GM18520 (cell line): Measurements from ENCODE around the gene ADARB2.

Source experiments
- ATAC-seq: cut with Tn5 transposase; IDR thresholded peaks from one replicate; pipeline ENCODE4 v1.9.1; 2021; ENCODE audit not compliant: unreplicated experiment

Gene ADARB2

GRCh38 chr10:1573981-1574380 lies 163.3 kb downstream of the ADARB2 start:
- no peak for ATAC-seq

DNA sequence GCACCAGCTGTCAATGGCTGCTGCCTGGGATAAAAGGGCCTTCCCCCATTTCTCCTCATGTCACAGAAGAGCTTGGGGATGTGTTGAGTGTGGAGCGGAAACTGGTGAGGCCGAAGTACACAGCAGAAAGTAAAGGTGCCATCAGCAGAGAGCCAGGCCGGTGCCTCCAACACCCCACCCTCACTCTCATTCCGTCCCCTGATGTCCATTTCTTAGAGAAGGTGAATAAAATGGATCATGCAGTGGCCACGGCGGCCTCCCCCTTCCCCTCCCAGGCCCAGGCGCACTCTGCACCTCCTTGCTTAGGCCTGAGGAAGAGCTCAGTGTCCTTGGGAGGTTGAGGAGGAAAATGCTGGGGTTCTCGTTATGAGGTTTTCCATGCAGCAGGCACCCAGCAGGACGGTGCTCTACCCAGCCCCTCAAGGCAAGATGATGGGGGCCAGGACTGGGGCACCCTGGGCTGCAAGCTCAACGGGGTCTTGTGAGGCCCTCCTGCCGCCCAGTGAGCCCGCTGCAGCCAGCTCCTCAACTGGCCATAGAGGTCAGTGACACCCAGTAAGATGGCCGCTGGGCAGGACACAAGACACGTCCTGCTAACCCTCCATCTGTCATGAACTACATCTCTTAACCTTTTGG lies 163.9 kb downstream of the ADARB2 start:
- no peak for ATAC-seq

DNA sequence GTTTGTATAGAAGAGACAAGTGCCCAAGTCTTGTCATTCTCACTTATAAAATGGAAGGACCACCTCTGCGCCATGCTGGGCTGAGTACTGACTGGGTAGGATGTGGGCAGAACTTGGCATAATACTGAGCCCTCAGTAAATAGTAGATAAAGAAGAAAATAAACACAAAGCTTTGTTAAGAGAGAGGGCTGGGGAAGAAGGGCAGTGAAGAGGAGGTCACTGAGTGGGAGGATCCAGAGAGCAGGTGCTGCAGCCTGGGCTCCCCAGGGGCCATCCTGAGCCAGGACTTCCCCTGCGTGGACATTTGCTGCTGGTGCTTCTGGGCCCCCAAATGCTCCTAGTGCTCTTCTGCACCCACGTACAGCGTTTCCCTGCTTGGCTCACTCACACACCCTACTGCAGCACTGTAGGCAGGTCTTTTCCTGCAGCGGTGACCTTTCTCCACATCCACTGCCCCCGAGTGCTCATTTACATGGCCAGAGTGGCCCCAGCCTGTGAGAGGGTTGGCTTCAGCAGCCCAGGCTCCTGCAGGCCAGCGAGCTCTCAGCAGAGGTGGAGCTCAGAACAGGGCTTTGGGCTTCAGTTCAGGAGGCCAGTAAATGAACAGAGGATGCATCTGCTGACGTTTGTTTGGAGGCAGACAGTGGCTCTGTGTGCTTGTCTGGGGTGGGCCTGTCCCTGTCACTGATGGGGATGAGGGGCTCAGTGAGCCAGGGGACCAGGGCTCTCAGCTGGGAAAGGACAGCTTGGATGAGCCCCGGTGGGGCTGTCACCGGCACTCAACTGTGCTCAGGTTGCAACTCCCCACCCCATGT lies 164.6 kb downstream of the ADARB2 start:
- ATAC-seq, result no peak

DNA sequence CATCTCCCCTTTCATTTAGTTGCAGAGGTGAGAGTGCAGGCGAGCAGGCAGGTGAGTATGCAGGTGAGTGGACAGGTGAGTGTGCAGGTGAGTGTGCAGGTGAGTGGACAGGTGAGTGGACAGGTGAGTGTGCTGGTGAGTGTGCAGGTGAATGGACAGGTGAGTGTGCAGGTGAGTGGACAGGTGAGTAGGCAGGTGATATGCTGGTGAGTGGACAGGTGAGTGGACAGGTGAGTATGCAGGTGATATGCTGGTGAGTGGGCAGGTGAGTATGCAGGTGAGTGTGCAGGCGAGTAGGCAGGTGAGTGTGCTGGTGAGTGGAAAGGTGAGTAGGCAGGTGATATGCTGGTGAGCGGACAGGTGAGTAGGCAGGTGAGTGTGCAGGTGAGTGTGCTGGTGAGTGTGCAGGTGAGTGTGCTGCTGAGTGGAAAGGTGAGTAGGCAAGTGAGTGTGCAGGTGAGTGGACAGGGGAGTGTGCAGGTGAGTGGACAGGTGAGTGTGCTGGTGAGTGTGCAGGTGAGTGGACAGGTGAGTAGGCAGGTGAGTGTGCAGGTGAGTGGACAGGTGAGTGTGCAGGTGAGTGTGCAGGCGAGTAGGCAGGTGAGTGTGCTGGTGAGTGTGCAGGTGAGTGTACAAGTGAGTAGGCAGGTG lies 165.6 kb downstream of the ADARB2 start:
- no peak for ATAC-seq

GRCh38 chr10:1570416-1571051 lies 166.8 kb downstream of the ADARB2 start:
- no peak for ATAC-seq

- ATAC-seq, result no peak
These were observed 168.1 kb downstream of the ADARB2 start for GRCh38 chr10:1569208-1569607.

- ATAC-seq, result no peak
These were observed 169.4 kb downstream of the ADARB2 start for GRCh38 chr10:1567742-1568495.

GRCh38 chr10:1567152-1567551 lies 170.2 kb downstream of the ADARB2 start:
- ATAC-seq, result no peak

DNA sequence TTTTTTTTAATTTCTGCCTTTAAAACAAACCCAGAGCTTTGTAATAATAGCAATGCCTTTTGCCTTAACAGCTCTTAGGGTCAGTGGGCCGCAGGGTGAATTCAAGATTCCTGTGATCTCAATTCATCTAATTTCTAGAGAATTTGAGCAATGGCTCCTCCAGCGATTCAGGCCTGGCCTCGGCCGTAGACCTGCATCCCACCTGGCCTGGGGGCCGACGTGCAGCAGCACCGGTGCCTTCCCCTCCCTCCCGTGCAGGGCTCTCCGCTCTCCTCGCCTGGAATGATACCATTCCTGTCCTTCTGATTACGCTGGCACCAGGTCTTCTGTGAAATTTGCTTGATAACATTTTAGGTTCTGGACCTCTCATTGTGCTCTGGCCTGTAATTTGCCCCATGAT lies 172.5 kb downstream of the ADARB2 start:
- no peak for ATAC-seq

DNA sequence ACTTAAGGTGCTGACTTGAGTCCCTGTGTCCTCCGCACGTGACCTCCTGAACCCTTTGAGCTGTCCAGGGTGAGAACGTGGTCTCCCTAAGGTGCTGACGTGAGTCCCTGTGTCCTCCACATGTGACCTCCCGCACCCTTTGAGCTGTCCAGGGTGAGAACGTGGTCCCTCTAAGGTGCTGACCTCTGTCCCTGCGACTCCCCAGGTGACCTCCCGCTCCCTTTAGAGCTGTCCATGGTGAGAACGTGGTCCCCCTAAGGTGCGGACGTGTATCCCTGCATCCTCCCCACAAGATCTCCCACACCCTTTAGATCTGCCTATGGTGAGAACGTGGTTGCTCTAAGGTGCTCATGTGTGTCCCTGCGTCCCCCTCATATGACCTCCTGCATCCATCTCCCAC lies 174.3 kb downstream of the ADARB2 start:
- ATAC-seq, result no peak

DNA sequence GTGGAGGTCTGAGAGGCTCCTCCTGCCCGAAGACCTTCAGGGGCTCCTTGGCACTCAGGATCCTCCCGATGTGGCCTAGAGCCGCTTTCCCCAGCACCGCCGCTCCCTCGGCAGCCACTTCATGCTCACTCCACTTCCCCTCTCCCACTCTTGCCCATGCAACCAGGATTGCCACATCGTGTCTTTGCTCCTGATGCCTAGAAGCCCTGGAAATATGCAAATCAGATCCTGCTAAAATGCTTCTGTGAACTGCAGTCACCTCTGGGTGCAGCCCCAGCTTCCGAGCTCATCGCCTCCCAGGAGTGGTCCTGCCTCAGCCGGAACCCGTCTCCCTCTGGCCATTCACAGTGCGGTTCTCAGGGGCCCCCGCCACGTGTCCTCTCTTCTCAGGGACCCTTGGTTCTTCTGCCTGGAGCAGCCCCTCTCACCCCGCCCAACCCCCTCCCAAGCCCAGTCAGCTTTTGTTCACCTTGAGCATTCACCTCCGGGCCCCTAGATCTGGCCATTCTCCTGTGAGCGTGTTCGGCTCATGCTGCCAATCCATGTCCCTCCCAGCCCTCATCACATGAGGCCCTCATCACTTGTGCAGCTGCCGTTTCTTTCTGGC lies 175.5 kb downstream of the ADARB2 start:
- ATAC-seq, result no peak

- ATAC-seq, result no peak
These were observed 176.7 kb downstream of the ADARB2 start for GRCh38 chr10:1560535-1561192.

DNA sequence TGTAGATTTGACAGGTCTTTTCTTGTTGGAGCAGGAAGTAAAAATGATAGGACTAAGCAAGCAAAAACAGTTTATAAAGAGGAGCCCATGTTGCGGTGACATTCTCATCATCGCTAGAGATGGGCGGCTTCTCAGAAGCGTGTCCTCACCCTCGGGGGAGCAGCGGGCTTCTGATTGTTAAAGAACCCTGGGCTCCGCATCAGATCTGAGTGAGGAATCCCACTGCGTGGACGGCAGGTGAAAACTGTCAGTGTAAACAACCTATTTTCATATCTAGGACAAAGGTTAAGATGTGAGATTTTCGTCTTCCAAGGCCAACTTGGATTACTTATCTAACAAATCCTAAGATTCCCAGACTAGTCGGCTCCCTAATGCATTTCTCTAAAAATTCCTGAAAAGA lies 177.6 kb downstream of the ADARB2 start:
- no peak for ATAC-seq

GRCh38 chr10:1559311-1559710 lies 178.0 kb downstream of the ADARB2 start:
- no peak for ATAC-seq

DNA sequence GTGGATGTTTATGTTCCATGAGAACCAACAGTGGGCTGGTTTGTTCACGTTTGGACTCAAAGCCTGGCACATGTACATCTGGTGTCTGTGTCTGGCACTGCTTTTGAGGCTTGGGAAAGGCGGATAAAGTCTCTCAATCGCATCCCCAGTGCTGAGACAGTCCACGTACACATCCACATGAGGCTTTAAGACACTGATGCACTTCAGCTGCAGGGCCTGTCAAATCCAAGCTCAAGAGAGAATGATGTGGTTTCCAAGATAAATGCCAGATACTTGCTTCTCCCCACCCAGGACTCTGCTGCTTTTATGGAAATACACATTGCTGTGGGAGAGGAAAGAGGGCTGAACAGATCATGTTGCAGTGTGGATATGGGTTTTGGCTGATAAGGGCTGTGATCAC lies 178.4 kb downstream of the ADARB2 start:
- no peak for ATAC-seq

GRCh38 chr10:1557081-1557480 lies 180.2 kb downstream of the ADARB2 start:
- ATAC-seq, result no peak

DNA sequence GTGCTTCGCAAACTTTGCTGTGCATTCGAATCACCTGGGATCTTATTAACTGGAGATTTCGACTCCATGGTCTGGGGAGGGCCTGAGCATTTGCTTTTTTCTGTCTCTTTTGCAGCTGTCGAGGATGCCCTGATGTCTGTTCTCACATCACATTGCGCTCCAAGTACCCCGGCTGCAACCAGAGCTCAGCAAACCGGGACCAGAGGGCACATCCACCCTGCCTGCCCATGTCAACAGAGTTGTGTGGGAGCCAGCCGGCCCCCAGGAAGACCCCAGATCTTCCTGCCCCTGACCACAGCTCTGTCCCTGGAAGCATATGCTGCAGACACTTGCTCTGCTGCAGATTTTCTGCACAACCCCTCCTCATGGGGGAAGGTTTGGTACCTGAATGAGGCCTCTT lies 180.8 kb downstream of the ADARB2 start:
- no peak for ATAC-seq

GRCh38 chr10:1553951-1554350 lies 183.4 kb downstream of the ADARB2 start:
- ATAC-seq, result no peak

DNA sequence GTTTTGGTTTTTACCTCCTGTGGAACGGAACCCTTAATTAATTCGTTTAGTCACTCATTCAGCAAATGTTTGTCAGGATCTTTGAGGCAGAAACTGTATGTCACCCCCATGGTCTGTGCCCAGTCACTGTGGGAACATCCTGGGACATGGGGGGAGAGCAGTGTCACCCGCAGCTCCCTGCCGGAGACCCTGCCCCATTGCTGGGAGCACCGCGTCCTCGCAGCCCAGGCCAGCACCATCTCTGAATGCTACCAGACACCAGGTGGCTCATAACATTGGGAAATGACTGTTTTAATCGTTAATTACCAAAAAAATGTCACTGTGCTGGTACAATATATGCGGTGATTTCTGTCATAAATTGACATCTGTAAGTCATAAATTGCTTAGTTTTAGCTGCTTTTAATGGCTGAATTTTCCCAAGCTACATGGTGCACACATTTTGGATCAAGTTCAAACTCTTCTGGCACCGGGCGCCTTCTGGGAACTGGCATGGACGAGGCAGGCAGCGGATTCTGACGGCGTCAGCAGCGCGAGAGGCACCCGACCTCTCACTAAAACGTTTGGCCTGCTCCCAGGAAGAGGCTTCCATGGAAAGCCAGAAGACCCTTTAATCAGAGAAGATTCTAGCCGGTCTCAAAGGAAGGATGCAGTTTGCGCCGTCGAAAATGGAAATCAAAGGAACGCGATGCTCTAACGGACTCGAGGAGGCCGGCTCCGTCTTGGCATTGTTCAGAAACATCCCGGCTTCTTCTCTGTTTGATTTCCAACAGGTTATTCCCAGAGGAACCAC lies 184.2 kb downstream of the ADARB2 start:
- no peak for ATAC-seq
